T-helper 1 cell treated with Interleukin-12 subunit alpha and Interleukin-12 subunit beta and Interleukin-4 antibody, amounts not matched to agents 30 μg/mL and 1 μg/mL, for 36 hours (primary cell): Measurements from ENCODE around the gene SLC4A8.

Experiments
- H3K27ac Mint-ChIP-seq: one replicate; pipeline ENCODE4 v1.8.0; 2021; ENCODE audit warnings: mild to moderate bottlenecking, mixed read lengths
- H3K27me3 Mint-ChIP-seq: one replicate; pipeline ENCODE4 v1.8.0; 2021; ENCODE audit warnings: low read depth, mixed read lengths
- H3K36me3 Mint-ChIP-seq: one replicate; pipeline ENCODE4 v1.8.0; 2021; ENCODE audit warnings: low read depth, mixed read lengths
- H3K4me1 Mint-ChIP-seq: one replicate; pipeline ENCODE4 v1.8.0; 2021; ENCODE audit warnings: low read depth, mixed read lengths
- H3K4me3 Mint-ChIP-seq: one replicate; pipeline ENCODE4 v1.8.0; 2021; ENCODE audit warnings: mild to moderate bottlenecking, moderate library complexity, mixed read lengths
- H3K9me3 Mint-ChIP-seq: one replicate; pipeline ENCODE4 v1.8.0; 2021; ENCODE audit warnings: mixed read lengths

Gene SLC4A8

GRCh38 chr12:51390891-51391282 lies 33.7 kb upstream of the SLC4A8 start:
- Mint-ChIP-seq H3K4me3 (peak overlapping the region; percentile 89), H3K27me3 (peaks cover 9% of the 10 kb centered on the region), H3K27ac (peak overlapping the region; percentile 55), H3K9me3 (no peaks in the 10 kb centered on the region), H3K36me3 (peaks cover 5% of the 10 kb centered on the region), H3K4me1 (peaks cover 56% of the 10 kb centered on the region)

GRCh38 chr12:51391283-51392123 lies 33.1 kb upstream of the SLC4A8 start, which contains the start of gene GALNT6:
TSS of gene GALNT6 (minus strand) at chr12:51391406. CDS start at chr12:51379781, 11,625 bp downstream.
- Mint-ChIP-seq H3K4me1 (peaks cover 60% of the 10 kb centered on the region), H3K27me3 (peaks cover 10% of the 10 kb centered on the region), H3K4me3 (peak within 1 kb of the TSS; percentile 89), H3K9me3 (no peaks in the 10 kb centered on the region), H3K27ac (peak within 1 kb of the TSS; percentile 72), H3K36me3 (peaks cover 5% of the 10 kb centered on the region)

GRCh38 chr12:51392556-51393237 lies 31.9 kb upstream of the SLC4A8 start:
- H3K9me3 Mint-ChIP-seq, result no peaks in the 10 kb centered on the region
- H3K36me3 Mint-ChIP-seq, result peaks cover 4% of the 10 kb centered on the region
- peak overlapping the region; percentile 87 for H3K27ac Mint-ChIP-seq
- H3K4me1 Mint-ChIP-seq, result peaks cover 58% of the 10 kb centered on the region
- peak overlapping the region; percentile 77 for H3K4me3 Mint-ChIP-seq
- H3K27me3 Mint-ChIP-seq, result peaks cover 13% of the 10 kb centered on the region

- Mint-ChIP-seq H3K27ac (peak overlapping the region; percentile 87), H3K4me3 (peak overlapping the region; percentile 77), H3K4me1 (peaks cover 54% of the 10 kb centered on the region), H3K27me3 (peaks cover 15% of the 10 kb centered on the region), H3K36me3 (peaks cover 4% of the 10 kb centered on the region), H3K9me3 (no peaks in the 10 kb centered on the region)
Observed at GRCh38 chr12:51393676-51394545, 30.7 kb upstream of the SLC4A8 start.

GRCh38 chr12:51395283-51396230 lies 29.1 kb upstream of the SLC4A8 start:
- peak overlapping the region; percentile 68 for H3K27ac Mint-ChIP-seq
- H3K4me3 Mint-ChIP-seq, result peak overlapping the region; percentile 50
- H3K27me3 Mint-ChIP-seq, result peaks cover 25% of the 10 kb centered on the region
- H3K9me3 Mint-ChIP-seq, result no peaks in the 10 kb centered on the region
- peaks cover 4% of the 10 kb centered on the region for H3K36me3 Mint-ChIP-seq
- peaks cover 45% of the 10 kb centered on the region for H3K4me1 Mint-ChIP-seq

DNA sequence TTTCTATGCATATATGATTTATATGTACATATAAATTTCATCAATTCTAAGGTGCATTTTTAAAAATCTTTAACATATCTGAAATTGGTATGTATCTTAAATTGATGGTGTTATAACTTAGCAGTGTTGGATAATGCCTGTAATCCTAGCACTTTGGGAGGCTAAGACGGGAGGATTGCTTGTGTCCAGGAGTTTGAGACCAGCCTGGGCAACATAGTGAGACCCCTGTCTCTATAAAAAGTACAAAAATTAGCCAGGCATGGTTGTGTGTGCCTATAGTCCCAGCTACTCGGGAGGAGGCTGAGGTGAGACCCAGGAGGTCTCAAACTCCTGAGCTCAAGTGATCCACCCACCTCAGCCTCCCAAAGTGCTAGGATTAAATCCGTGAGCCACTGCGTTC lies 27.0 kb upstream of the SLC4A8 start:
- Mint-ChIP-seq H3K4me1 (peaks cover 37% of the 10 kb centered on the region), H3K36me3 (peaks cover 1% of the 10 kb centered on the region), H3K9me3 (no peaks in the 10 kb centered on the region), H3K27ac (no peak overlapping the region), H3K27me3 (peaks cover 39% of the 10 kb centered on the region), H3K4me3 (no peak overlapping the region)

DNA sequence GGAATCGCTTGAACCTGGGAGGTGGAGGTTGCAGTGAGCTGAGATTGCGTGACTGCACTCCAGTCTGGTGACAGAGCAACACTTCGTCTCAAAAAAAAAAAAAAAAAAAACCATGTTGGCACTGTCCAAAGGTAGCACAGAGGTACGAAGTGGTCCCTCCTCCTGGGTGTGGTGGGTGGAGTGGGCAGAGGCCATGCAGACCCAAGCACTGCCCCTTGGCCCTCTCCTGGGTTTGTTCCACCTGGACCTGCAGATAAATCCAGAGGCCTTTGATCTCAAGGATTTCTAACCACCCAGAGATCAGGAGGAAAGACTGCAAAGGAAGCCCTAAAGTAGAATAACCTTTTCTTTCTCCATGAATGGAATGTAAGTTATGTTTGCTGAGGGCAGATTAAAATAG lies 24.7 kb upstream of the SLC4A8 start:
- H3K4me3 Mint-ChIP-seq, result no peak overlapping the region
- peaks cover 43% of the 10 kb centered on the region for H3K27me3 Mint-ChIP-seq
- H3K27ac Mint-ChIP-seq, result no peak overlapping the region
- peaks cover 16% of the 10 kb centered on the region for H3K4me1 Mint-ChIP-seq
- no peaks in the 10 kb centered on the region for H3K9me3 Mint-ChIP-seq
- H3K36me3 Mint-ChIP-seq, result no peaks in the 10 kb centered on the region

DNA sequence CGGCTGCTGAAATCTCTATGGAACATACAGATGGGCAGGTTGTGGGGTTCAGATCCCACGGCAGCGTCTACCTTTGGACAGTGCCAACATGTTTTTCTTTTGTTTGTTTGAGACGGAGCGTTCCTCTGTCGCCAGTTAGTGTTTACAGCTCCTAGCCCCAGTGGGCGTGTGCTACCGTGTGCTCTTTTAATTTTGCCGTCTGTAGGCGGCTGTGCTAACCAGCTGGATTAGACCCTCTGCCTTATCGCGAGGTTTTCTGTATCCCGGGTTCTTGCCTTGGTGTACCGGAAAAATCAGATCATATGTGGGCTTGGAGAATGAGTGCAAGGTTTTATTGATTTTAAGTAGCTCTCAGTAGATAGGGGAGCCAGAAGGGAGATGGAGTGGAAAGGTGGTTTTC lies 23.6 kb upstream of the SLC4A8 start:
- Mint-ChIP-seq H3K27me3 (peaks cover 43% of the 10 kb centered on the region), H3K4me1 (peaks cover 5% of the 10 kb centered on the region), H3K36me3 (no peaks in the 10 kb centered on the region), H3K27ac (no peak overlapping the region), H3K9me3 (no peaks in the 10 kb centered on the region), H3K4me3 (no peak overlapping the region)

- Mint-ChIP-seq H3K4me3 (no peak overlapping the region), H3K36me3 (no peaks in the 10 kb centered on the region), H3K27ac (no peak overlapping the region), H3K27me3 (peaks cover 40% of the 10 kb centered on the region), H3K4me1 (peaks cover 2% of the 10 kb centered on the region), H3K9me3 (no peaks in the 10 kb centered on the region)
Observed at GRCh38 chr12:51401486-51401885, 23.1 kb upstream of the SLC4A8 start.

GRCh38 chr12:51401900-51402299 lies 22.7 kb upstream of the SLC4A8 start:
- H3K9me3 Mint-ChIP-seq, result no peaks in the 10 kb centered on the region
- H3K27me3 Mint-ChIP-seq, result peaks cover 40% of the 10 kb centered on the region
- H3K27ac Mint-ChIP-seq, result no peak overlapping the region
- no peak overlapping the region for H3K4me3 Mint-ChIP-seq
- peaks cover 2% of the 10 kb centered on the region for H3K4me1 Mint-ChIP-seq
- H3K36me3 Mint-ChIP-seq, result no peaks in the 10 kb centered on the region

DNA sequence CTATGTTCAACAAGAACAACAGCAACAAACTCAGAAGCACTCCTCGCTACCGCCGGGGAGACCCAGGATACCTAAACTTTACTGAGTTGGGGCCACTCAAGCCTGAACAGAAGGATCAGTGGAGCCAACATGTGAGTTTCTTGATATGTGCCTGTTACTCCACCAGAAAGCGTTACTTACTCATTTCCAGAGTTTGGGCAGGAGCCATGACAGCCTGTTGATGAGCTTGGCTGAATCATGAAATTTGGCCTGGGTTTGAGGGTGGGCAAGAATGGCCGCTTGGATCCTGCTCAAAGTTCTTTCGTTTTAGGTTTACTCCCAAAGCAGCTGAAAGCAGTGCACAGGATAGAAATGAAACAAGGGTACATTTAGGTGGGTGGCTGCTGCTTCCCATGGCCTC lies 21.5 kb upstream of the SLC4A8 start:
- Mint-ChIP-seq H3K9me3 (no peaks in the 10 kb centered on the region), H3K27me3 (peaks cover 33% of the 10 kb centered on the region), H3K4me1 (peaks cover 4% of the 10 kb centered on the region), H3K36me3 (no peaks in the 10 kb centered on the region), H3K4me3 (no peak overlapping the region), H3K27ac (no peak overlapping the region)

DNA sequence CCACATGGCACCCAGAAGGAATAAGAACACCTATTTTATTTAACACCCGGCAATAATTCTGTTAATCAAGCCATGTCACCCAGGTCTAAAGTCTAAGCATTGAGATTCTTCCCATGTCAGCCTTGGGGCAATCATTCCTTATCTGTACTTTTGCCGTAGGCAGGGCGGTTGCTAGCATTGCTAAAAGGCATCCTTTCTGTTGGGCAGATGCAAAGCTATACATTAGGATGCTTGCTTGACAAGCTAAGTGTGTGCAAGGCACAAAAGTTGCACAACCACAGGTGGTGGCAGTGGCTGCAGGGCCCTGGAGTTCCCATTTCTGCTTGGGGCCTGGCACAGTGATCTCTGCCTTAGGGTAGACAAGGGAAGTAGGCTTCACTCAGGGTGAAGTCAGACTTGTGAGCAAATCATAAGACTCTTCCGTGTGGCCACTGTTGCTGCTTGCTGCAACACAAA lies 20.9 kb upstream of the SLC4A8 start:
- Mint-ChIP-seq H3K36me3 (no peaks in the 10 kb centered on the region), H3K9me3 (no peaks in the 10 kb centered on the region), H3K4me1 (peaks cover 3% of the 10 kb centered on the region), H3K27ac (no peak overlapping the region), H3K27me3 (peaks cover 30% of the 10 kb centered on the region), H3K4me3 (no peak overlapping the region)

GRCh38 chr12:51404627-51405026 lies 20.0 kb upstream of the SLC4A8 start:
- peaks cover 3% of the 10 kb centered on the region for H3K4me1 Mint-ChIP-seq
- H3K27me3 Mint-ChIP-seq, result peaks cover 24% of the 10 kb centered on the region
- no peaks in the 10 kb centered on the region for H3K9me3 Mint-ChIP-seq
- no peaks in the 10 kb centered on the region for H3K36me3 Mint-ChIP-seq
- no peak overlapping the region for H3K27ac Mint-ChIP-seq
- H3K4me3 Mint-ChIP-seq, result no peak overlapping the region
